GM18526 (cell line): ENCODE measurements around the gene C11orf21.

Experiments
- POLR2A ChIP-seq: IDR thresholded peaks from 3 replicates; pipeline ENCODE4 v1.6.1; 2011; ENCODE audit not compliant: insufficient read length; ENCODE audit errors: extremely low read depth

Gene C11orf21

DNA sequence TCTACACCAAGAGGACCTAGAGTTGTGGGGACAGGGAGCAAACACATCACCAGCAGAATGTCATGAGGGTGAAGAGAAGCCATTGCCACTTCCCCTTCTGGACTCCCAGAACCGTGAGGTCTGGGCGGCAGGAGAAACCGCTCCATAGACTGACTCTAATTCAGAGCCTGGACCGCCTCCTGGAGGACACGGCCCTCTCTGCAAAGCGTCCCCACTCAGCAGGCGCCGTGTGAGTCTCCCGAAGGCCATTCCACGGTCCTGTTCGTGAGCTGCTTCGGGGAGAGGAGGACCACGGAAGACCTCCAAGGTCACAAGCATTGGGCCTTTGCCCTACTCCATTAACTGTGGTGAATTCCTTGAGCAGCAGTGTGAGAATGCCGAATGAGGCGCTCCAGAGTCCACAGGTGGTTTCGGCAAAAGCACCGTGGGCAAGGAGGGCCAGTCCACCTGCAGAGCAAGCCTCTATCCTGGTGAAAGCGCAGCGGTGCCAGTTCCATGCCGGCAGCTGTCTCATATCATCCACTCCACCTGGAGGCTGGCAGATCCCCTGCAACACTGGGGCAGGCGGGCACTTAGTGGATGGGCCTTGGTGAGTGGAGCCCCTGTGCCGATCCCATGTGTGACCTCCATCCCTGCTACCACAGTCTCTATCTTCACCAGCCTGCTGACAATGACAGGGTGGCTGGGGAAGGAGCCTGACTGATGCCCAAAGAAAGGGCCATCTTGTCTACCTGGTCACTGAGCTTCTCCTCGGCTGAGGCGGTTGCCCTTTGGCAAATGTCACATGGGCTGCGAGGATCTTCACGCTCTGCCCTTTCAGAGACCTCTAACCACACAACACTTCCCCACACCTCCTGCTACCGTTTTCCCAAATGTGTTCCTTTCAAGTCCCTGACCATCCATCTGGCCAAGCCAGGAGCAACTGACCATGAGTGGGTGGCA, 7.5 kb downstream of the C11orf21 start:
- TF ChIP-seq POLR2A: no peak

DNA sequence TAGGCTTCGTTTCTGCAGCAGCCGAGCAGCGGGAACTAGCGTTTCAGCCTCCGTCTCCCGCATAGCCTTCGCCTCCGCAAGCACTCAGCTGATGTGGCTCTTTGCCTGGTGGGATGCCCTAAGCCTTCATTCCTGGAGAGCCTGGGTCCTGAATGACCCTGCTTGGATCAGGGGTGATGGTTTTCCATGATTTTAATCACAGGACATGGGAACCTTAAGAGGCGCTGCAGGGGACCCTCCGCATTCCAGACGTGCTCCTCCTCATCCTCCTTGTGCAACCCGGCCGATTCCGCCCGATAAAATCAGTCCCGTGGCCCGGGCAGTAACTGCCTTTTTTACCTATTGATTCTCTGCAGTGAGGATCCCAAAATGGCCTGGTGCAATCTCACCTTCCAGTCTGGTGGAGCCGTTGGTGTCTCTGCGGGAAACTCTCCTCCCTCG, 8.2 kb downstream of the C11orf21 start:
- no peak for TF ChIP-seq POLR2A

DNA sequence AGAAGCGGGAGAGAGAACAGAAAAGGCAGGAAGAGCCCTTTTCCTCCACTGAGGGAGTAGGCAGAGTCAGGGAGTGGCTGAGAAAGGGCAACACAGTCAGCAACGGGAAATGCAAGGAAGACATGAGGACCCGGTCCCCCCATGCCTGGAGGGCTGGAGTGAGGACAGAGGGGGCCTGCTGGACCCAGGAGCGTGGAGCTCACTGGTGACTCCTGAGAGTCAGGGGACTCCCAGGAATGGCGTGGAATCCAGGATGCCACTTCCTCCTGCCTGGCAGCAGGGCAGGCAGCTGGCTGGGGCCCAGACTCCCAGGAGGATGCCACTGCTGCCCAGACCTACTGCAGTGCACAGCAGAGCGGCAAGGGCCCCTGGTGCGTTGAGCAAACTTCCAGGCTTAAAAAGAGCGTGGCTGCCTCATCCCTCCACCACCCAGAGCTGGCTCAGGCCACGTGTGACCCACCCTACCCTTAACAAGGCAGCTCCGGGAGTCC, 11.3 kb downstream of the C11orf21 start:
- no peak for TF ChIP-seq POLR2A

DNA sequence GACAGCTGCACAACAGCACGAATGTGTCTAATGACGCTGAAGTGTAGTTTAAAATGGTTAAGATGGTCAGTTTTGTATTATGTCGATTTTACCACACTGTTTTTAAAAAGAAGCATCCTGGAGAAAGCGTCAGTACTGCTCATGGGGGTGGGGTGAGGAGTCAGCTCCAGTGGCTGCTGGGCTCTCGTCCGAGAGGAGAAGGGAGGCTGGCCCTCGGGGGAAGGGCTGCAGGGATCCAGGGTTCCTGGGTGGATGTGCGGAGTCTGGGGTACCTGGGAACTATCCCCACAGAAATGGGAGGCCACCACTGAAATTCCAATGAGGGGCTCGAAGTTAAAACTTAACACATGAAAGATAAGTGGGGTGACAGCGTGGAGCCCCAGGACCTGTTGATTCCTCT, 11.9 kb downstream of the C11orf21 start:
- TF ChIP-seq POLR2A: no peak

DNA sequence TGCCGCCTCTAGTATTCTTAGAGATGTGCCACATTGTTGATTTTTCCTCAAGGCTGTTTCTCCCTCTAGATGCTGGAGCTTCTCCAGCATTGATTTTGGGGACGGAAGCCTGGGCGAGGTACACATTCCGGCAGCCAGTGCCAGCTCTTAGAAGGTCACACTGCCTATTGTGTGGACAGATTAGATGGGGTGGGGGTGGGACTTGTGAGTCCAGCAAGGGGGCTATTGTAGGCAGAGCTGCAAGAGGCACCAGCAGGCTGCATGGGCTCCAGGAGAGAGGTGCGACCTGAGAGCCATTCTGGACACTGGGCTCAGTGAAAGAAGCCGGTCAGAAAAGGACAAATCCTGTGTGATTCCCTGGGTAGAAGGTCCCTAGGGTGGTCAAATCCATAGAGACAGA, 12.4 kb downstream of the C11orf21 start:
- TF ChIP-seq POLR2A: no peak

DNA sequence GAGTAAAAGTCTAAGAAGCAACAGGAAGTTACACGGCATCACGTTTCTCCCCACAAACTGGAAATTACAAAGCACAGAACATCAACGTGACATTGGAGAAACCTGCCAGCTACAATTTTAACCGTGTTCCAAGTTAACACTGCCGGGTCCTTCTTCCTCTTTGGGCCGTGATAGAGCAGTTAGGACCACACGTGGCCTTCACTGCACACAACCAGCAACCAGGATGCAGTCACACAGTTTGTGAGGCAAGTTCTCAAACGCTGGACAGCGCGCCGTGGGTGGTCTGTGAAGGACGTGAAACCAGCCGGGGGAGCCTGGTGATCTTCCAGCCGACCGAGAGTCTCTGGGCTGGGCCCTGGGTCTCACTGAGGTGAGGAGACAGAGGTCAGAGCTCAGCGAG, 14.6 kb downstream of the C11orf21 start:
- no peak for TF ChIP-seq POLR2A

DNA sequence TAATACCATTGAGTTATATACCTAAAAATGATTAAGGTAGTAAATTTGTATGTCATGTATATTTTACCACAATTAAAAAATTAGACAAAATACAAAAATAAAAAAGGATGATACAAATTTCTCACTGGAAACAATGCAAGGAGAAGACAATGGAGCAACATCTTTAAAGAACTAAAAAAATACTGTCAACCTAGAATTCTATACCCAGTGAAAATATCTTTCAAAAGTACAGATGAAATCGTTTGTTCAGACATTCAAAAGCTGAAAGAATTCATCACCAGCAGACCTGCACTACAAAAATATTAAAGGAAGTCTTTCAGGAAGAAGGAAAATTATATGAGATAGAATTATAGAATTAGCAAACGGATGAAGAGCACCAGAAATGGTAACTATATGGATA, 21.5 kb downstream of the C11orf21 start:
- no peak for TF ChIP-seq POLR2A

DNA sequence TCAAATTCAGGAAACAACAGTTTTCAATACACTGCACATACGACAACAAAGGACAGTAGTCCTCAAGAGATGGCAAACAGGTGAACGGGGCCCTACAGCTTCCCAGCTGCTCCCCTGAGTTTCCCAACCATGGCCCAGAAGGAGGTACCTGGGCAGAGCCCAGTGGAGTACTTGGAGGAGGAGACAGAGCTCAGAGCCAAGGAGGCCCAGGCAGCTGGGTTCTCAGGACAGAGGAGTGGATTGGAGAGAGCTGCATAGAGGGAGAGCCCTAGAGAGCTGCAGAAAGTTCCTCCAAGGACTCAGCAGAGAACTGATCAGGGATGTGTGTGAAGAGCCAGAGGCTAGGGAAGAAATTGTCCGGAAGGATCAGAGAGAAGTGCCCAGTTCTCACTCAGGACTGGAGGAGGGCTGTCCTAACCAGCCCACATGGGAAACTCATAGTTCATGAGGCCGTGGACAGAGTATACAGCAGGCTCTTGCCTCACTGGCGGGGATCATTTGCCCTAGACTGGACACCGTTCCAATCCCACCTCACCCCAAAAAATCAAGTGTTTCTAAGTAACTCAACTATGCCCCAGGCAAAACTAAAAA, 23.7 kb downstream of the C11orf21 start:
- no peak for TF ChIP-seq POLR2A

DNA sequence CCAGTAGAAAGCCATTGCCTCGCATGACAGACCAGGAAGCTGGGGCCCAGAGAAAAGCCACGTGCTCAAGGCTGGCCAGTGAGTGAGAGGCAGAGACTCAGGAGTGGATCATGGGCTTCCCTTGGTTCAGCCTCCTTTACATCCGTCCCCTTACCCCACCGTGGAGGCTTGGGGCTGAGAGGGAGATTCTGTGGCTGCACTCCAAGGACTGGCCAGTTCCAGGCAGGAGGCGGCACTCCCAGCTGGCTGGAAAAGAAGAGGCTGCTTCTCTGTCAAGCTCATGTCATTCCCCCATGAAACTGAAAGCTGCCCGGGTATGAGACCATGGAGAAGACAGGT, 24.7 kb downstream of the C11orf21 start:
- no peak for TF ChIP-seq POLR2A

DNA sequence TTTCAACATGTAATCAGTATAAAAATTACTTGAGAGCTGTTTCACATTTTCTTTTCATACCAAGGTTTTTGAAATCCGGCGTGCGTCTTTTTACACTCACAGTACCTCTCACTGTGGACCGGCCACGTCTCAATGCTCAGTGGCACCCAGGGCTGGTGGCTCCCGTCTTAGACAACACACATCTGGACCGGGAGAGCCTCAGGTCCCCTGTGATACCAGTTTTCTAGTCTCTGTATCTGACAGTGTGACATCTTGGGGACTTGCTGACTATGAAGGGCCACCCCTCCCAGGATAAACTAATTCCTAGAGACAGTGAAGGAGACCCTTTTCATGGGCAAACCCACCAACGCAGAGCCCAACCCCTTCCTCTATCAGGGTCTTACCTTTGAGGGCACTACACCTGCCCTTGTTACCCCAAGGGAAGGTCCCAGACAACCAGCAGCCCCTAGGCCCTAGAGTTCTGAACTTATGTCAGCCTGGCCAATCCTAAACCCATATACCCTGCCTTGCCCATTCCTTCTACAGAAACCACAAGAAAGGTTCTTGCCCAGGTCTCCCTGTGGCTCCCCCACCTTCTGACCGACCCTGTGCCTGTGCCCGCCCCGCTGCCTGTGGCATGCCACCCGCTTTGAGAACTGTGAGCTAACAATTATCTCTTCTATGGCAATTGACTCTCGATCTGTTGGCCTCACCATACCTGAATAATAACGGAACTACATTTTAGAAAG, 25.3 kb downstream of the C11orf21 start:
- TF ChIP-seq POLR2A: no peak

DNA sequence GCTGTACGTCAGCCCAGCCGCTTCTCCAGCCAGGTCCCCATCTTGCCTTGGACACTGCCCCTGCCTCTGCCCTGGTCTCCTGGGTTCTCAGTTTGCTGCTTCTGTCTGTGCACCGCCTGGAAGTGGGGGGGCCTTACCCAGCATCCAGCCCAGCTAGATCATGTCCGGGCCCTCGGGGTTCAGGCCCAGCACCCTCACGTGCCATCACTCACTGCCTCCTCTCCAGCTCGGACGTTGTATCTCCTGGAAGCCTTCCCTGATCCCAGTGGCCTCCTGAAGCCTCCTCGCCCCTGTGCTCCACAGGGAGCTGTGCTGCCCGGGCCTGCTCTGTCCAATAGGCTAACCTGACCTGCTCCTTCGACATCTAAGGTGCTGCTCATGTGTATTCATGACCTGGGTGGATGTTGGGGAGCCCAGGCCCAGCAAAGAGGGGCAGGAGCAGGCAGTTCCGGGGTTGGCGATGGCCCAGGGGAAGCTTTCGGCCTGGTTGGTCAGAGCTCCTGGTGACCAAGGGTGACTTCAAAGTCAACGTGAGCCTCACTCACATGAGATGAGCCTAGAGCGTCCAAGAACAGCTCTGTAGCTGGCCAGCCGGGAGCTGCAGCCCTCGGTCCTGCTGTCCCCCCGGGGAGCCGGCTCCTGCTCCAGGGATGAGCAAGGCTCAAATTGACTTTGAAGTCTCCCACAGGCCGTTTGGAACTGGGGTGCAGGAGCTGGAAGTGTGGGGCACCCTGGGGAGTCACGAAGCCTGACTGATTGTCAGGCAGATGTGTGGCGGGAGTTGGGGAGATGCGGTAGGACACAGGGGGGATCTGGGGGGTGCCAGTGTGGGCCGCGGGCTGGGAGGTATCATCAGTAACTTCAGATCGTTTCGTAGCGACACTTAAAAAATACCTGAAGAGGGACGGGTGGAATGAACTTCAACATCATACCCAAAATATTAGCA, 26.1 kb downstream of the C11orf21 start:
- no peak for TF ChIP-seq POLR2A

DNA sequence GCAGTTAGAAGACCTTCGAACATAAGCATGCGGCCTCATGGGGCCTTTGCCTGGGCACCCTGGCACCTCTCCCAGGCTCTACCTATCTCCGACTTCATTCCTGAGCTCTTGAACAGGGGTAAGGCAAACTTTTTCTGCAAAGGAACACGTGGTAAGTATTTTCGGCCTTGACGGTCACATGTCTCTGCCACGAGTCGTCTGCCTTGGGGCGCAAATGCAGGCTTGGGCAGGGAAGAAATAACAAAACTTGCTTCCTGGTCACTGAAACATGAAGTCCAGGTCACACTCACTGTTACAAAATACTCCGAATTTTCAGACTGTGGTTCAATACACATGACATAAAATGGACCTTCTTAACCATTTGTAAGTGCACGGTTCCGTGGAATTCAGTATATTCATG, 27.9 kb downstream of the C11orf21 start:
- TF ChIP-seq POLR2A: no peak

DNA sequence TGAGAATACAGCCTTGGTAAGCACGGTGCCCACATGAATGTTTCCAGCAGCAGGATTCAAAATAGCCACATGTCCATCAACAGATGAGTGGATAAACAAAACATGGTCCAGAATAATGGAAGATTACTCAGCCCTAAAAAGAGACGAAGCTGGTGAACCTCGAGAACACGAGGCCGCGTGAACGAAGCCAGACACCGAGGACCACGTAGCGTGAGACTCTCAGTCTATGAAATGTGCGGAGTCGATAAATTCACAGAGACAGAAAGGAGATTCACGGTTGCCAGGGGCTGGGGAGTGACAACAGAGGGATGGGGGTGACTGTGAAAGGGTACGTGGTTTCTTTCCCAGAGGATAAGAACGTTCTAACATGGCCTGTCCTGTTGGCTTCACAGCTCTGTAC, 28.4 kb downstream of the C11orf21 start:
- no peak for TF ChIP-seq POLR2A

DNA sequence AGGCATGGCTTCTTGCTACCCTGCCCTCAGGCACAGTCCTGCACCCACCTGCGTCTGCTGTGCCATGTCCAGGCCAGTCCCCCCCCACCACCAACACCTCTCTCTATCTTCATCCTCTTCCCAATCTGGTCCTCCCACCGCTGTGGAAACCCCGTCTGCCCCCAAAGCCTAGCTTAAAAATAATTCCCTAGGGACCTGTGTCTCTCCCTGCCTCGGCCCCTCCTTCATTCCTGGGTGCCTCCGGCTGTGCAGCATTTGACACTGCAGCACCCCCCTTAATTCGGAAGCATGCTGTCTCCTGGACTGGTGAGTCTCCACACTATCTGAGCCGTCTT, 28.8 kb downstream of the C11orf21 start:
- TF ChIP-seq POLR2A: no peak
